Femur (tissue), 1 donor: ENCODE results near the gene IGF2BP3.
"Not testable (repeated sequence)": the region's sequence is repeated elsewhere in the genome, so short reads cannot be mapped to it uniquely, and the experiment has no call there.

ENCODE experiments used
- DNase-seq: peaks from one replicate; pipeline ENCODE4 v3.0.0-alpha.2; 2017

The IGF2BP3 gene

DNA sequence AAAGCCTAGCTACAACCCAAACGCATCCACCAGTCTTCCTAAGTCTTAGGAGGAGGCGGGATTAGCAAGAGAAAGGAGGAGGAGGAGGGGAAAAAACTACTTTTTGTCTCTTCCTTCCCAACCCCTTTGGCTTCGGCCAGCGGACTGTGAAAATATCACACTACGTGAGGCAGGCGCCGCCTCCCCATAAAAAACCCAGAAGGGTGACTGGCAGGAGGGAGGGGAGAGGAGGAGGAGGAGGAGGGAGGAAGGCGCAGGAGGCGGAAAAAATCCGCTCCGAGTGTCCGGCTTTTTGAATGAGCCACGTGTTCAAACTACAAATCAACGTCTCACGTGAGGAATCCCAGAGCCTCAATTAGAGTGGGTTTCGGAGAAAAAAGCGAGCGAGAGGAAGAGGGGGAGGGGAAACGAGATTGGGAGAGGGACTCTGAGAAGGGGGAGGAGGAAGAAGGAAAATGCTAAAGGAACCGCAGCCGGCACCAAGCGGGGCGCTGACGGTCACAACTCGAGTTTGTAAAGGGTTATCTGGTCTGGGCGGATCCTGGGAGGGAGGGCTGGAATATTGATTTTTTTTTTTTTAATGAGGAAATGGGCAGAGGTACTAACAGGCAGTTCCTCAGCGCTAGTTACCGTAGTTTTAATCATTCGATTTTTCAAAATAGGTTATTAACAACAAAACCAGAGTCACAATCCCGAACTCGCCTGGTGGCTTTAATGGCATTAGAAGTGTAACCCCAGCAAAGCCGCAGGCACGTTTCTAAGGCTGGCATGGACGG lies at the start of gene IGF2BP3:
Gene IGF2BP3, minus strand, starts transcription at position 162 of the 776 bp plus-strand sequence. CDS start 381 bp downstream, outside the sequence.
- DNase-seq, result peak; percentile 96

DNA sequence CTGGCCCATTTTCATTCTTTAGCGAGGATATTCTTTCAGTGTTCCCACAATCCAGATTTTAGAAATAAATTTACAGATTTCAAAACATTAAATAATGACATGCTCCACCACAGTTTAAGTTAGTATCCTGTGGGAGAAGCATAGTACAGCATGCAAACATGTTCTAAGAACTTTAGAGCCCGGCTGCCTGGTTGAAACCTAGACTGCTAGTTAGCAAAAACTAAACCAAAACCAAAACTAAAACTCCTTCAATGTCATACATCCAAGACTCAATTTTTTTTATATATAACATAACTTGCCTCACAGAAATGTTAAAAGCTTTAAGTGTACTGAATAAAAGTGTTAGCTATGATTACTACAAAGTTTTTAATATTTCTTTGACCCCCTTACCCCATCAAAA lies 44.5 kb upstream of the IGF2BP3 start:
- DNase-seq, result no peak

DNA sequence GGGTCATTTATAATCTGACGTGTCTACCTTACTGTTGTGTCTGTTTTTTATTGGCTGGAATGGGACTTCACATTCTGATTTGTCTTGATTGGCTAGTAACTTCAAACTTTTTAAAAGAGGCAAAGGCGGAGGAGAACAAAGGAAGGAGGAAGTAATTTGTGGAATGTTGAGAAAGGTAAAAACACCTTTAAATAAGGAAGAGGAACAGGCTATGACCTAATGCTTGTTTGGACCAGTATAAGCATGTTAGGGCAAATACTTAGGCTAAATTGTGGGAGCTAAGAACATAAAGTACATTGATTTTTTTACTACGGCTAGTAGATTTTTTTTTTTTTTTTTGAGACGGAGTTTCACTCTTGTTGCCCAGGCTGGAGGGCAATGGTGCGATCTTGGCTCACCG lies 43.5 kb upstream of the IGF2BP3 start:
- DNase-seq, result not testable (repeated sequence)

DNA sequence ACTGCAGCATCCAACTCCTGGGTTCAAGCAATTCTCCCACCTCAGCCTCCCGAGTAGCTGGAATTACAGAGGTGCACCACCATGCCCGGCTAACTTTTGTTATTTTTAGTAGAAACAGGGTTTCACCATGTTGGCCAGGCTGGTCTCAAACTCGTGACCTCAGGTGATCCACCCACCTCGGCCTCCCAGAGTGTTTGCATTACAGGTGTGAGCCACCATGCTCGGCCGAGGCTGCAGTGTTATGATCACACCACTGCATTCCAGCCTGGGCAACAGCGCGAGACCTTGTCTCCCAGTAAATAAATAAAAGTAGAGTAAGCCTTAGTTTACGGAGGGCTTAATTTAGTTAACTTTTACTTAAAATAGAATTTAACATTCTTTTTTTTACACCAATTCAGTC lies 23.7 kb upstream of the IGF2BP3 start:
- no peak for DNase-seq

DNA sequence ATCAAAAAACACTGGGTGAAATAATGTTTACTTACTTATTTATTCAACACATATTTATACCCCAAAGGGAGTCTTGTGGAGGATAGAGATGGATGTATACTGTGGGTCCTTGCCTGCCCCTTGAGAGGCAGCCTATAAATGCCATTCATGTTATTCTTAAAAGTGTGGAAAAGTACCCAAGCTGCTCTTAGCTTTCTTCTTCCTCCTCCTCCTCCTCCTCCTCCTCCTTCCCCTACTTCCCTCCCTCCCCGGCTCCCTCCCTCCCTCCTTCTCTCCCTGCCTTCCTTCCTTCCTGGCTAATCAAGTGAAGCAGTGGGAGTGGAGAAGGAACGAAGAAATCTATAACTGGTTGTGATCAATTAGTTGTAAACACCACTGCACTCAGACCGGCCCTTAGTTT lies 21.2 kb upstream of the IGF2BP3 start:
- no peak for DNase-seq

DNA sequence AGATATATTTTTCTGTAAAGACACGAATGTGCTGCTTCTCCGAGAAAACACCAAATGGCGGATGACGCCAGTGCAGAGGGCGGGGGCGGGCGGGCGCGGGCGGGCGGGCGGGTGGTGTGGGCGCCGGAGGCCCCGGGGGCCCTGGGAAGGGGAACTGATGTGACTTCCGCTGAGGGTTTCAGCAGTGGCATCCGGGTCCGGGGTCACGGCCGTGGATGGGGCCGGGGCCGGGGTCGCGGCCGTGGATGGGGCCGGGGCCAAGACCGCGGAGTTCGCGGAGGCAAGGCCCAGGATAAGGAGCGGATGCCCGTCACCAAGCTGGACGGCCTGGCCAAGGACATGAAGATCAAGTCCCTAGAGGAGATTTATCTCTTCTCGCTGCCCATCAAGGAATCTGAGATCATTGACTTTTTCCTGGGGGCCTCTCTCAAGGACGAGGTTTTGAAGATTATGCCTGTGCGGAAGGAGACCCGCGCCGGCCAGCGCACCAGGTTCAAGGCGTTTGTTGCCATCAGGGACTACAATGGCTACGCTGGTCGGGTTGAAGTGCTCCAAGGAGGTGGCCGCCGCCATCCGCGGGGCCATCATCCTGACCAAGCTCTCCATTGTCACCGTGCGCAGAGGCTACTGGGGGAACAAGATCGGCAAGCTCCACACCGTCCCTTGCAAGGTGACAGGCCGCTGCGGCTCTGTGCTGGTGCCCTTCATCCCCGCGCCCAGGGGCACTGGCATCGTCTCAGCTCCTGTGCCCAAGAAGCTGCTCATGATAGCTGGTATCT lies 20.3 kb upstream of the IGF2BP3 start:
- peak; percentile 85 for DNase-seq

DNA sequence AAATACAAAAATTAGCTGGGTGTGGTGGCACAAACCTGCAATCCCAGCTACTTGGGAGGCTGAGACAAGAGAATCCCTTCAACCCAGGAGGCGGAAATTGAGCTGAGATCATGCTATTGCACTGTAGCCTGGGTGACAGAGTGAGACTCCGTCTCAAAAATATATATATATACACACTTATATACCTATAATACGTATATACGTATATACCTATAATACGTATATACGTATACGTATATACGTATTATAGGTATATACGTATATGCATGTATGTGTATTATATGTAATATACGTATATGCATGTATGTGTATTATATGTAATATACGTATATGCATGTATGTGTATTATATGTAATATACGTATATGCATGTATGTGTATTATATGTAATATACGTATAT lies 18.4 kb upstream of the IGF2BP3 start:
- DNase-seq, result not testable (repeated sequence)

DNA sequence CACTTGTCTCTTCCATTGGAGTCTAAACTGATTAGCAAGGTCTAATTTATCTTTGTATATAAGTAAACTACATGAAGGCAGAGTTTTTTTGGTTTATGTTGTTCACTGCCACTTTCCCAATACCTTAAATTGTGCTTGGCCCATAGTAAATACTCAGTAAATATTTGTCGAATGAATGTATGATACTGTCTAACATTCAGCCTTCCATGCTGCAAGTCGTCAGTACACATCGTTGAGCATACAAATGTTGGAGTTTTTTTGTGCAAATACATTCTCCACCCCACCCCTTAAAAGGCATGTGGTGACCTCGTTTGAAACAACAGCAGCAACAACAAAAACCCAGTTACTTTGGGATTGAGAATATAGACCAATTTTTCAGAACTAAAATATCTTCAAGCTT lies 17.4 kb upstream of the IGF2BP3 start:
- no peak for DNase-seq

DNA sequence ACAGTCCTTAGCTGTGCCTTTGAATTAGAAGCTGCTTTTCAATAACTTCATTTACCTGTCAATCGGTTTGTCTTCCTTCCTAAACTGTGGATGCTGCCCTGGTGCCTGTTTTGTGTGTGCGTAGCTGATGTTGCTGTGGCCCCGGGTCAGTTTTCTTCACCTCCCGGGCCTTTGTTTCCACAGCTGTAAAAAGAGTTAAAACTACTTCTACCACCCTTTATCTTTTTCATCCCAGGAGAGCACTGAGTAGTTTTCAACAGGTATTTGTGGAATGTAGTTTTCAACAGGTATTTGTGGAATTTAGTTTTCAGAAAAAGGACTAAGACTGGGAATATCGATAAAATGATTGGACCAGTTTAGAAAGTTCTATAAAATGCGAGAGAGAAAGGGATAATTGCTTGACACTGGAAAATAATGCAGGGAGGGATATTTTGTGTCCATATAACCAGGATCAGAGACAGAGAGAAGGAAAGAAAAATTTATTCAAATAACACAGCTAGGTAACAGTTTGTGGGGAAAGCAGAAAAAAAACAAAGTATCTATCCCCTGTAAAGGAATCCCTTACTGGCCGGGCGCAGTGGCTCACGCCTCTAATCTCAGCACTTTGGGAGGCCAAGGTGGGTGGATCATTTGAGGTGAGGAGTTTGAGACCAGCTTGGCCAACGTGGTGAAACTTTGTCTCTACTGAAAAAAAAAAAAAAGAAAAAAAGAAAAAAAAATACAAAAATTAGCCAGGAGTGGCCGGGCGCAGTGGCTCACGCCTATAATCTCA lies 15.9 kb upstream of the IGF2BP3 start:
- no peak for DNase-seq

DNA sequence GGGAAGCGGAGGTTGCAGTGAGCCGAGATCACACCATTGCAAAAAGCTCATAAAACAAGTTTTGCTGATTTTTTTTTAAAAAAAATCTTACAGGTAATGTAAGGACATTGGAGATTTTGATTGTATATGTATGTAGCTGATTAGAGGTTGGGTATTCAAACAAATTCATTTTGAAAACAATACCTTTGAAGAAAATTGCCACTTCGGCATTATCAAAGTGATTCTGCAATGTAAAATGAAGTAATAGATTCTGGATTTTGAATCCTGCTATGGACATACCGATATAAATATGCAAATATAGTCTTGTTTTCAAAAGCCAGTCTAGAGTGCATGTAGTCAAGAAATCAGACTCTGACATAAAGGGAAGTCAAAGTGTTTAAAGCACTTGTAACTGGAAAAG lies 12.4 kb upstream of the IGF2BP3 start:
- no peak for DNase-seq

DNA sequence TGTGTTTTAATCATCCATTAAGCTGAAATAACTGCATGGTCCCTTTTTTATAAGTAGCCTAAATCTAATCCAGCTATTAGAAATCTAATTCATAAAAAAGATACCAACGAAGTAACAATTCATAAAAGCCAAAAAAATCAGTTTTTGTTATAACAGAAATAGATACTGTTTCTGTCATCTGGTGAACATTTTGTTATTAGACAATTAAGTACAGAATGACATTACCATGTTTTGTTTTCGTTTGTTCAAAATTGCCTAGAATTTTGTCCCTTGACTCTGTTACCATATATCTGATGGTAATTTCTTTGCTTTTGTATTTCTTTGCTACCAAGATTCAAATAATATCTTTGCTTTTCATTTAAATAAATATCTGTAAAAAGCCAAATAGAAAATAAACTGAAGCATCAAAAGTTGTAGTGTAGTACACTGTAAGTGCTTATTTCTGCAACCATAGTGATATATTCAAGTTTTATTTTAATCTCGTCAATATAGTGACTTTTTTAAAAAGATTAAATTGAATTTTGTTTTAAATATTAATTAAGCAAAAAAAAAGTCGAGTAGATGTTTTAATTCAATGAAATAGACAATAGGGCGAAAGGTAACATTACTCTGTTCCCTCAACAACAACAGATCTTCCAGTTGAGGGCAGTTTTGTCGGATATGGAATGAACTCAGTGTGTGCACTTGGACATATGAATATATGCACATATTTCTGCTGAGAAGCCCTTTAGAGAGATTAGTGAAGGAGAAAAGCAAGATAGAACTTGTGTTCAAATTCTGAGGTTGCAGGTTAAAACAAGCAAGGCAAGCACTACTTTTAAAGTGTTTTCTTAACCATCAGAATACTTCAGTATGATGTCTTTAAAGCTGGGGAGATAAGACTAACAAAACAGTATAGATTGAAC lies 7.9 kb upstream of the IGF2BP3 start:
- DNase-seq, result no peak

DNA sequence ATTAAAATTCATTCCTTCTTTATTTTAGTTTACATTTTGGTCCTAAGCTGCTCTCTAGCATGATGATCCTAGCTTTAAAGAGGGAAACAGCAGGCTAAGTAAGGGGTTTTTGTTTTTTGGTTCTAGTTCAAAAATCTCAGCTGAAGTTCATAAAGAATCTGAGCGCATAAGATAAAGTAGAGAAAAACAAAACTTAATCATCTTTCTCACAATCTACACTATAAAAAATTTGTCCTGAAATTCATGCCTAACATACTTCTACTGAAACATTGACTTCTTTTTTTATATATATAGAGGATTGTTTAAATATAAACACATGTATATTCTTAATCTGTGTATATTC lies 6.8 kb upstream of the IGF2BP3 start:
- no peak for DNase-seq

DNA sequence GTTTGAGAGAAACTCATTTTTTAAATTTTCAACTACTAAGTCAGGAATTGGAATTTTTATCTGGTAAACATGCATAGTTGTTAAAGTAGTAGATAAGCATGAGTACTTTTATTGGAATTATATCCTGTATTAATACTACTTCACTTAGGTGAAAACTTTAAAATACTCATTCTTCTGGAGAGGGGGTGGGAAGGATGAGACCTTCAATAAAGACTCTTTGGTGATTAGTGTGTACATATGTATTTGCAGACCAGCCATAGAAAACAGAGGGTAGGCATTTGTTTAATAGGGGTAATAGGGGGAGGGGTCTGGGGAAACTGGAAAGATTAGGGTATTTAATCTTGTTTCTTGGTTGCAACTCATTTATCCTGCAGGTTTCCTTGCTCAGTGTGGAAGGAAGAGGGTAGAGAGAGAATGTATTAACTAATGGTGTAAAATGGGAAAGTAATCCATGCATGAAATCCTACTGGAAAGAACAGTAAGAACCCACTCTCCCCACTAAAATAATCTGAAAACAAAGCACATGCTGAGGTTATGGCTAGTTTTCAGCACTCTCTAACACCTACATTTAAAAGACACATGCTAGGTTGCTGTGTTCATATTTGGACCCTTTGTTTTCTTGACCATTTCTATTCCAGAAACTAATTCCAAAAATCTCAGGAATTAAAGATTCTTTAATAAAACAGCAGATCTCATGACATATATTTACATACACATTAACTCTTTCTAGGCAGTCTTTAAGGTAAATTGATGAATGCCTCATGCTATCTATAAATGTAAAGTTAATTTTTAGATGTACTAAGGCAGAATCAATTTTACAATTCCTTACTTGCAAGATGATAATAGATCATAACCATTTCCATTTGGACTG lies 6.2 kb upstream of the IGF2BP3 start:
- no peak for DNase-seq

DNA sequence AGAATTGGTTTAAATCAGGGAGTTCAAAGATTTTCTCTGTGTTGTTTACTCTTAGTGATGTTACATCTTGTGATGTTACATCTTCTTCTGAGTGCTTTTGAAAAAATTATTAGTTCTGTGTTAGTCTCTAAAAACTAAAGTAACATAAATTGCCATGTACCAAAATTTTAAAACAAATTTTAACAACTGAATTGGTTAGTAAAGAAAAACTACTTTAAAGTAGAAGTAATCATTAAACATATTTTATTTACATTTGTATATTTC lies 5.2 kb upstream of the IGF2BP3 start:
- no peak for DNase-seq

DNA sequence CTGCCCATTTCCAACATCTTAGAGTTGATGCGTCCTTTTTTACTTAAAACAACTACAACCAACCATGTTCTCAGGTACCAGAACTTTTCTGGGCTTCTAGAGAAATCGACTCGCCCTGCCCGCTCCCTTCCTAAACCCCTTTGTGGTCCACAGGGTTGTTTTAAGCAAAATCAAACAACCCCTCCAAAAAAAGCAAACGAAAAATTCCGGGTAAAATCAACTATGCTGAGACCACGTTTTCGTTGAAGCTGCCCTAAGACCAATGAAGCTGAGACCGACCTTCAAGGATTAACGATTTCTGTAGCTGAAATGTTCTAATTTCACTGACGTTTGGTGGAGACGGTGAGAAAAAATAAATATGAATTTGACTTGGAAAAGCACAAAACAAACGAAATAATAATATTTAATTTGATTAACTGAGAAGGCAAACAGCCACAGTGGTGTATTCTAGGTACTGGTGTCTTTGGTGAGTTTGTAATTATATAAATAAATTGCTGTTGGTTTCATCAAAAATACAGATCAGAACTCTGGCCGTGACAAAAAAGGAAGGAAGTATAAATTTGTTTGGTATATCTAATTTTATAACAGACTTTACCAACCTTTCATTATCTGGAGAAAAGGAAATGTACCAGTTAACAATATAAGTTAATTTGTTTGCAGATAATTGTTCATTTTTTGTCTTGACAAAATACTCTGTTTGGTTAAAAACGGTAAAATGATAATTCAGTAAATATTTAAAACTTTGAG lies 4.7 kb upstream of the IGF2BP3 start:
- DNase-seq, result no peak

DNA sequence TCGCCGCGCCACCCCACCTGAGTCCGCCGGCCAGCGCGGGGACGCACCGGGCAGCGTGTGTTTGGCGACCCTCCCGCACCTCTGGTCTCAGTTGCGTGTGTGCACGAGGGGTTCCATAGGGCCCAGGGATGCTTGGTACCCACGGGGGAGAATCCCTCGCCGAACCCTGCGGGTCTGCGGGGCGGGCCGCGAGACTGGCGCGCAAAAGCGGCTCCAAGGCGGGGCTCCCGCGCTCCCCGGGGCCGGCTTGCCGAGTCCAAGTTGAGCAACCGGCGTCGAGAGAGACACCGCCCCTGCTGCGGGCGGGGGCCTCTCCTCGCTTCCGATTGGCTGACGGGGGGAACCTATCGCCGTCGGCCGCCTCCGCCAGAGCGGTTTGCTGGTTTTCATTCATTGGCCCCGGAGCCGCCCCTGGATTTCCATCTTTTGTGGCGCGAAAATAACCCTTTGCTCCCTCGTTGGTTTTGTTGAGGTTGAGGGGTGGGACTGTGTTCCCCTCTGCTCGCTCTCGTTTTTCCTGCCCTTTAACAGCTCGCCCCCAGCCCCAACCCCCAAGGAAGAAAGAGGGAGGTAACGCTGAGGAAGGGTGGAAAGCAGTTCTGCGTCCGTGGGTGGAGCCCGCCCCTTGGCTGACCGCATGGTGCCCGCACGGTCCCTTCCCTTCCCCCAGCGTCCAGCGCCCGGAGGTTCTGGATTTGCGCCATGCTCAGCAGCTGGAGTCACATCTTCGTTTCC lies 4.0 kb upstream of the IGF2BP3 start:
- DNase-seq, result peak; percentile 98

DNA sequence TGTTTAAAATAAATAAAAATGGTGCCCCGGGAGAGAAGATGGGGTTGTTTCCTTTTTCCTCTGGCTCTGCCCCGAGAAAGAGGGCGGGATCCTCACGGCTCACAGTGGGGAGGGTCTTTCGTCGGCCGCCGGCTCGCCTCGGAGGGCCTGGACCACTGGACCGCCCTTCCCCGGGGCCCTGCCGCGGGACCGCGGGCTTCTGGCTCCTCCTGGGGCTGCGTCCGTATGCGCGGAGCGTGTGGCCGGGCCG lies 3.5 kb upstream of the IGF2BP3 start:
- no peak for DNase-seq

DNA sequence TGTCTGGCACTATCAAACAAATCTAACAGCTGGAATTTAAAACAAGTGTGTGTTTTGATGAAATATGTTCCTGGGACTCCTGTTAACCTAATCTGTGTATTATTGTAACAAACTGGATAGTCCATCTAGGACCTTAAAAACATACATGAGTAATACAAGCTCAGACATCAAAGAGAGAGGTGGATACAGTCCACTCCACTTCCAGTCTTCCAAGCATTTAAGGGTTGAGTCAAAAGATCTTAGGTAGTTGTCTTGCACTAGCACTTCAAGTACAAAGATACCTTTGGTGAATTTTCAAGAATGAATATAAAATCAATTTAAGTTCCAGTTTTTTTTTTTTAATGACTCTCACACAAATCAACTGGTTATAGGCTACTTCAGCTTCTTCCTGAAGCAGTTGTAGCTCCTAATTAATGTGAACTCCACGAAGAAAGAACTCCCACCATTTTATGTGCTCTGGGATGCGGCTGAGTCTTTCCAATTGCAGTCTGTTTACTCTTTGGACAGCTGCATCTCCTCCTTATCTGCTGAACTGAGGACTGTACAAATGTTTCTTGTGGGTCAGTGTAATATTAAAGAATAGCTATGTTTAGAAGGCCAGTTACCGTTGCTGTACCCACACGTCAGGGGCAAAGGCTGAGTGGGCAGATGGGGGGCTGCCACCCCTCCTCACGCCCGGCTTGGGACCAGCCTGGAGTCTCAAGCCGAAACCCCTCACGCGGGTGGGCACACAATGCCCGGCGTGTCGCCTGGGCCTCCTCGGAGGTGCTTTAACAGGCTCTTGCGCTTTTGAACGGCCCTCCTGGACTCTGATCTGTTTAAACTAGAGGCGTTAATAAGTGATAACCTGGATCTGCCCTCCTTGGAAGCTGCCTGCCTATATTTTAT lies 2.9 kb upstream of the IGF2BP3 start:
- DNase-seq, result peak; percentile 38

DNA sequence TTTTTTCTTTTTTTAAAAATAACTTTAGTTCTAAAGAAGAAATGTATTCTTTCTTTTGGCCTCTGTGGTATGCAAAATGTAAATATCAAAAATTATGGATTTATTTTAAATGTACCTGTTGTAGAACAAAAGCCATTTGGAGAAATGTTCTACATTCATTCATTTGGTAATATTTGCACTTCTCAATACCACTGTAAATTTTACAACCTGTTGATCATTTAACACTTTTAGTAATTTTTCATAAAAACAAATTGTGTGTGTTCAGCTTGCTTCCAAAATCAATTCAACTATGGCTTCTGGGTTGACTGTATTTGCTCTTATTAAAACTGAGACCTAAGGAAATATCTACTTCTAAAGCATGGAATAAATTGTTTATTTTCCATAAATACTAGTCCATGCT lies 2.3 kb upstream of the IGF2BP3 start:
- no peak for DNase-seq

DNA sequence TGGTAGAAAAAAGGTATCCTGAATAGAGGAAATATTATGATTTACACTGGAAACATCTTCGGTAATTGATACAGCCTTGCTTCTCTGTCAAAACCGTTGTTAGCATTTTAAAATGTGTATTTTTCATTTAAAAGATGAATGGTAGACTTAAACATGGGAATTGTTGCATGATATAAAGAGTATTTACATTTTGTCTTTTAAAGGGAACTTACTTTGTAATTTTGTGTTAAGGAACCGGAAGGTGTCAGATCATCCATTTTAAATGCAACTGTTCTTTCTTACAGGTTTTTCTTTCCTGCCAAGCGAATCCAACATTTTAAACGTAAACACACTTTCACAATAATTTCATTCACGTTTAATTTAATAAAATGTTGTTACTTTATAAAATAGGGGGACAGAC lies 1.8 kb upstream of the IGF2BP3 start:
- DNase-seq, result no peak
